WTC11 (cell line): ENCODE results near the gene COA1. TPM values are rescaled to one million over a fixed set of nuclear protein-coding genes. Genes with fewer than 3 reads are reported as not detected.
A peak's percentile ranks its signal among the peaks of the same experiment; 100 is the strongest.

Experiments
- ATAC-seq: fragments of 200-7000 bp; cut with Tn5 transposase; 2 replicates; pipeline ENCODE4 v1.10.0; 2021; ENCODE audit warnings: mild to moderate bottlenecking, moderate library complexity
- CTCF ChIA-PET: fragments of 300-600 bp; sonication (Branson Sonifier 250); formaldehyde crosslinking; loops from one replicate; lab custom pipeline; 2021; ENCODE audit warnings: antibody characterized with exemption; lab: Charles Lee
- POLR2A ChIA-PET: fragments of 350-600 bp; sonication (Branson Sonifier 250); formaldehyde crosslinking; loops from one replicate; lab custom pipeline; 2021; ENCODE audit warnings: antibody characterized with exemption; lab: Charles Lee
- DNase-seq: peaks from one replicate; pipeline ENCODE4 v3.0.0; 2021; ENCODE audit warnings: low spot score
- H3K27ac Mint-ChIP-seq: 2 replicates; pipeline ENCODE4 v1.8.0; 2021; ENCODE audit warnings: mixed read lengths
- H3K27me3 Mint-ChIP-seq: 2 replicates; pipeline ENCODE4 v1.8.0; 2021; ENCODE audit warnings: low read depth, mild to moderate bottlenecking, moderate library complexity, mixed read lengths
- H3K36me3 Mint-ChIP-seq: 2 replicates; pipeline ENCODE4 v1.8.0; 2021; ENCODE audit warnings: mixed read lengths
- H3K4me1 Mint-ChIP-seq: 2 replicates; pipeline ENCODE4 v1.8.0; 2022; ENCODE audit warnings: mixed read lengths
- H3K4me3 Mint-ChIP-seq: 2 replicates; pipeline ENCODE4 v1.8.0; 2021; ENCODE audit warnings: mild to moderate bottlenecking, moderate library complexity, mixed read lengths
- H3K9me3 Mint-ChIP-seq: 2 replicates; pipeline ENCODE4 v1.8.0; 2021; ENCODE audit warnings: mixed read lengths
- AR ChIP-seq: fragments of 250-450 bp; sonication (Bioruptor Pico); IDR thresholded peaks from 2 replicates; pipeline ENCODE4 v1.9.0; 2021; ENCODE audit warnings: mild to moderate bottlenecking
- ESRRA ChIP-seq: sonication (generic); formaldehyde crosslinking; IDR thresholded peaks from 2 replicates; pipeline ENCODE4 v1.8.1; 2022; ENCODE audit warnings: mild to moderate bottlenecking, missing genetic modification reagents, borderline replicate concordance
- MXD4 ChIP-seq: fragments of 250-450 bp; sonication (Bioruptor Pico); IDR thresholded peaks from 2 replicates; pipeline ENCODE4 v1.8.0; 2021; ENCODE audit warnings: mild to moderate bottlenecking, moderate library complexity, borderline replicate concordance
- NFATC4 ChIP-seq: fragments of 250-450 bp; sonication (Bioruptor Pico); IDR thresholded peaks from 2 replicates; pipeline ENCODE4 v1.9.0; 2021; ENCODE audit warnings: mild to moderate bottlenecking
- SP1 ChIP-seq: sonication (generic); formaldehyde crosslinking; conservative IDR thresholded peaks from 2 replicates; pipeline ENCODE4 v1.8.1; 2022; ENCODE audit warnings: missing genetic modification reagents
- ZBTB21 ChIP-seq: sonication (generic); formaldehyde crosslinking; IDR thresholded peaks from 2 replicates; pipeline ENCODE4 v1.8.1; 2023; ENCODE audit warnings: mild to moderate bottlenecking, missing genetic modification reagents, borderline replicate concordance
- ZBTB43 ChIP-seq: sonication (generic); formaldehyde crosslinking; IDR thresholded peaks from 2 replicates; pipeline ENCODE4 v1.8.1; 2023; ENCODE audit warnings: mild to moderate bottlenecking, missing genetic modification reagents
- ZNF121 ChIP-seq: sonication (generic); formaldehyde crosslinking; IDR thresholded peaks from 2 replicates; pipeline ENCODE4 v1.8.0; 2023; ENCODE audit warnings: missing genetic modification reagents
- total RNA-seq: library from RNA; stranded (reverse); gene quantifications from 3 replicates; pipeline ENCODE4 v1.2.3, GENCODE V29; 2021
- TF ChIP-seq, protein P1 (sequence below): sonication (generic); formaldehyde crosslinking; IDR thresholded peaks from 2 replicates; pipeline ENCODE4 v1.8.1; 2023; ENCODE audit warnings: mild to moderate bottlenecking, missing genetic modification reagents, borderline replicate concordance
- TF ChIP-seq, protein P2 (sequence below): fragments of 250-450 bp; sonication (Bioruptor Pico); IDR thresholded peaks from 2 replicates; pipeline ENCODE4 v1.9.0; 2021; ENCODE audit warnings: mild to moderate bottlenecking, borderline replicate concordance
- TF ChIP-seq, protein P3 (sequence below): sonication (generic); formaldehyde crosslinking; conservative IDR thresholded peaks from 2 replicates; pipeline ENCODE4 v1.8.1; 2023; ENCODE audit warnings: mild to moderate bottlenecking, low read depth, missing genetic modification reagents, moderate library complexity

COA1 gene
- total RNA-seq, 1 experiment from 2014 or later: 132 TPM

DNA sequence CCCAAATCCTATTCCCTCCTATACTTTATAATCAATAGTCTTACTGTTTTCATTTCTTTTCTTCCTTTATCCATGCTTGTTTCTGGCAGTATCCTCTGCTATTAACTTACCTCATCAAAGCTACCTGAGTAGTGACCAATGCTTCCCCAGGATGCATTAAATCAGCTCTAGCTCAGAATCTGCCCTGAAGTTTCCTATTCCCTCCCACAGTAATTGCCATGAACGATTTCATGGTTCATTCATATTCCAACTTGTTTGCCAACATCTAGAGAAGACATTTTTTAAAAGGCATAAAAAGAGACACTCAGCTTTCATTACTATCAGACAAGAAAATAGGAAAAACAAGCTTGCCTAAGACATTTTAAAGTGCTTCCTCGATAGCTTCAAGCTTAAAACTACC is 42.3 kb downstream of the COA1 start:
- peaks cover 28% of the 10 kb centered on the region for H3K36me3 Mint-ChIP-seq
- POLR2A ChIA-PET: no interaction called here
- H3K4me3 Mint-ChIP-seq: no peak overlapping the region
- peaks cover 18% of the 10 kb centered on the region for H3K4me1 Mint-ChIP-seq
- peaks cover 34% of the 10 kb centered on the region for H3K9me3 Mint-ChIP-seq
- DNase-seq: no peak
- H3K27ac Mint-ChIP-seq: peak overlapping the region; percentile 13; the same call in 1 of the 2 replicates
- no peaks in the 10 kb centered on the region for H3K27me3 Mint-ChIP-seq
- TF ChIP-seq, protein P1, sequence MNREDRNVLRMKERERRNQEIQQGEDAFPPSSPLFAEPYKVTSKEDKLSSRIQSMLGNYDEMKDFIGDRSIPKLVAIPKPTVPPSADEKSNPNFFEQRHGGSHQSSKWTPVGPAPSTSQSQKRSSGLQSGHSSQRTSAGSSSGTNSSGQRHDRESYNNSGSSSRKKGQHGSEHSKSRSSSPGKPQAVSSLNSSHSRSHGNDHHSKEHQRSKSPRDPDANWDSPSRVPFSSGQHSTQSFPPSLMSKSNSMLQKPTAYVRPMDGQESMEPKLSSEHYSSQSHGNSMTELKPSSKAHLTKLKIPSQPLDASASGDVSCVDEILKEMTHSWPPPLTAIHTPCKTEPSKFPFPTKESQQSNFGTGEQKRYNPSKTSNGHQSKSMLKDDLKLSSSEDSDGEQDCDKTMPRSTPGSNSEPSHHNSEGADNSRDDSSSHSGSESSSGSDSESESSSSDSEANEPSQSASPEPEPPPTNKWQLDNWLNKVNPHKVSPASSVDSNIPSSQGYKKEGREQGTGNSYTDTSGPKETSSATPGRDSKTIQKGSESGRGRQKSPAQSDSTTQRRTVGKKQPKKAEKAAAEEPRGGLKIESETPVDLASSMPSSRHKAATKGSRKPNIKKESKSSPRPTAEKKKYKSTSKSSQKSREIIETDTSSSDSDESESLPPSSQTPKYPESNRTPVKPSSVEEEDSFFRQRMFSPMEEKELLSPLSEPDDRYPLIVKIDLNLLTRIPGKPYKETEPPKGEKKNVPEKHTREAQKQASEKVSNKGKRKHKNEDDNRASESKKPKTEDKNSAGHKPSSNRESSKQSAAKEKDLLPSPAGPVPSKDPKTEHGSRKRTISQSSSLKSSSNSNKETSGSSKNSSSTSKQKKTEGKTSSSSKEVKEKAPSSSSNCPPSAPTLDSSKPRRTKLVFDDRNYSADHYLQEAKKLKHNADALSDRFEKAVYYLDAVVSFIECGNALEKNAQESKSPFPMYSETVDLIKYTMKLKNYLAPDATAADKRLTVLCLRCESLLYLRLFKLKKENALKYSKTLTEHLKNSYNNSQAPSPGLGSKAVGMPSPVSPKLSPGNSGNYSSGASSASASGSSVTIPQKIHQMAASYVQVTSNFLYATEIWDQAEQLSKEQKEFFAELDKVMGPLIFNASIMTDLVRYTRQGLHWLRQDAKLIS (CRISPR knock-in tag): no peak
- TF ChIP-seq SP1: no peak
- no peak for TF ChIP-seq MXD4
- TF ChIP-seq, protein P2, sequence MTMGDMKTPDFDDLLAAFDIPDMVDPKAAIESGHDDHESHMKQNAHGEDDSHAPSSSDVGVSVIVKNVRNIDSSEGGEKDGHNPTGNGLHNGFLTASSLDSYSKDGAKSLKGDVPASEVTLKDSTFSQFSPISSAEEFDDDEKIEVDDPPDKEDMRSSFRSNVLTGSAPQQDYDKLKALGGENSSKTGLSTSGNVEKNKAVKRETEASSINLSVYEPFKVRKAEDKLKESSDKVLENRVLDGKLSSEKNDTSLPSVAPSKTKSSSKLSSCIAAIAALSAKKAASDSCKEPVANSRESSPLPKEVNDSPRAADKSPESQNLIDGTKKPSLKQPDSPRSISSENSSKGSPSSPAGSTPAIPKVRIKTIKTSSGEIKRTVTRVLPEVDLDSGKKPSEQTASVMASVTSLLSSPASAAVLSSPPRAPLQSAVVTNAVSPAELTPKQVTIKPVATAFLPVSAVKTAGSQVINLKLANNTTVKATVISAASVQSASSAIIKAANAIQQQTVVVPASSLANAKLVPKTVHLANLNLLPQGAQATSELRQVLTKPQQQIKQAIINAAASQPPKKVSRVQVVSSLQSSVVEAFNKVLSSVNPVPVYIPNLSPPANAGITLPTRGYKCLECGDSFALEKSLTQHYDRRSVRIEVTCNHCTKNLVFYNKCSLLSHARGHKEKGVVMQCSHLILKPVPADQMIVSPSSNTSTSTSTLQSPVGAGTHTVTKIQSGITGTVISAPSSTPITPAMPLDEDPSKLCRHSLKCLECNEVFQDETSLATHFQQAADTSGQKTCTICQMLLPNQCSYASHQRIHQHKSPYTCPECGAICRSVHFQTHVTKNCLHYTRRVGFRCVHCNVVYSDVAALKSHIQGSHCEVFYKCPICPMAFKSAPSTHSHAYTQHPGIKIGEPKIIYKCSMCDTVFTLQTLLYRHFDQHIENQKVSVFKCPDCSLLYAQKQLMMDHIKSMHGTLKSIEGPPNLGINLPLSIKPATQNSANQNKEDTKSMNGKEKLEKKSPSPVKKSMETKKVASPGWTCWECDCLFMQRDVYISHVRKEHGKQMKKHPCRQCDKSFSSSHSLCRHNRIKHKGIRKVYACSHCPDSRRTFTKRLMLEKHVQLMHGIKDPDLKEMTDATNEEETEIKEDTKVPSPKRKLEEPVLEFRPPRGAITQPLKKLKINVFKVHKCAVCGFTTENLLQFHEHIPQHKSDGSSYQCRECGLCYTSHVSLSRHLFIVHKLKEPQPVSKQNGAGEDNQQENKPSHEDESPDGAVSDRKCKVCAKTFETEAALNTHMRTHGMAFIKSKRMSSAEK (CRISPR knock-in tag): no peak
- no peak for TF ChIP-seq NFATC4 (CRISPR knock-in tag)
- TF ChIP-seq ESRRA (CRISPR knock-in tag): no peak
- no peak for TF ChIP-seq ZBTB21 (CRISPR knock-in tag)
- ATAC-seq: no peak
- CTCF ChIA-PET: interaction anchor here (1.1 to 4.0 kb wide), 2 partner anchors 13 to 105 kb away, joined by 4 to 20 read pairs; partner anchors contain the start of gene STK17A

DNA sequence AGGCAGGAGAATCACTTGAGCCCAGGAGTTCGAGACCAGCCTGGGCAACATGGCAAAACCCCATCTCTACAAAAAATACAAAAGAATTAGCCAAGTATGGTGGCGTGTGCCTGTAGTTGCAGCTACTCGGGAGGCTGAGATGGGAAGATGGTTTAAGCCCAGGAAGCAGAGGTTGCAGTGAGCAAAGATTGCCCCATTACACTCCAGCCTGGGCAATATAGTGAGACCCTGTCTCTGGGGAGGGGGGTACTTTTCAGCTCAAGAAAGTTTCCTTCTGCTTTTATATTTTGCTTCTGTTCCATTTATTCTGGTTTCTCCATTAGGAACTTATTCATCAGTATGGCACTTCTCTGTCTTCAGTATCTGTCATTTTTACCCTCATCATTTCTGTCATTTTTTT is 48.6 kb downstream of the COA1 start:
- Mint-ChIP-seq H3K36me3 (peaks cover 19% of the 10 kb centered on the region), H3K4me3 (no peak overlapping the region), H3K27ac (no peak overlapping the region), H3K4me1 (no peaks in the 10 kb centered on the region), H3K27me3 (no peaks in the 10 kb centered on the region), H3K9me3 (peaks cover 29% of the 10 kb centered on the region)
- no peak for DNase-seq
- TF ChIP-seq, protein P1 (CRISPR knock-in tag): no peak
- TF ChIP-seq AR (CRISPR knock-in tag) (no peak), ZBTB43 (CRISPR knock-in tag) (no peak), ZNF121 (CRISPR knock-in tag) (peak; percentile 93)
- TF ChIP-seq, protein P3, sequence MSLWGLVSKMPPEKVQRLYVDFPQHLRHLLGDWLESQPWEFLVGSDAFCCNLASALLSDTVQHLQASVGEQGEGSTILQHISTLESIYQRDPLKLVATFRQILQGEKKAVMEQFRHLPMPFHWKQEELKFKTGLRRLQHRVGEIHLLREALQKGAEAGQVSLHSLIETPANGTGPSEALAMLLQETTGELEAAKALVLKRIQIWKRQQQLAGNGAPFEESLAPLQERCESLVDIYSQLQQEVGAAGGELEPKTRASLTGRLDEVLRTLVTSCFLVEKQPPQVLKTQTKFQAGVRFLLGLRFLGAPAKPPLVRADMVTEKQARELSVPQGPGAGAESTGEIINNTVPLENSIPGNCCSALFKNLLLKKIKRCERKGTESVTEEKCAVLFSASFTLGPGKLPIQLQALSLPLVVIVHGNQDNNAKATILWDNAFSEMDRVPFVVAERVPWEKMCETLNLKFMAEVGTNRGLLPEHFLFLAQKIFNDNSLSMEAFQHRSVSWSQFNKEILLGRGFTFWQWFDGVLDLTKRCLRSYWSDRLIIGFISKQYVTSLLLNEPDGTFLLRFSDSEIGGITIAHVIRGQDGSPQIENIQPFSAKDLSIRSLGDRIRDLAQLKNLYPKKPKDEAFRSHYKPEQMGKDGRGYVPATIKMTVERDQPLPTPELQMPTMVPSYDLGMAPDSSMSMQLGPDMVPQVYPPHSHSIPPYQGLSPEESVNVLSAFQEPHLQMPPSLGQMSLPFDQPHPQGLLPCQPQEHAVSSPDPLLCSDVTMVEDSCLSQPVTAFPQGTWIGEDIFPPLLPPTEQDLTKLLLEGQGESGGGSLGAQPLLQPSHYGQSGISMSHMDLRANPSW (CRISPR knock-in tag): no peak
- POLR2A ChIA-PET: no interaction called here
- CTCF ChIA-PET: no interaction called here
- no peak for ATAC-seq
